OCI-LY1 (cell line): Measurements from ENCODE around the gene TECPR2.

Source experiments
- H2AFZ ChIP-seq: fragments of 200-600 bp; sonication (generic), shearing (Covaris generic); 2 replicates; pipeline ENCODE4 v1.6.0; 2014; ENCODE audit warnings: antibody characterized with exemption, mild to moderate bottlenecking, low read length
- H3F3A ChIP-seq: fragments of 200-600 bp; sonication (generic), shearing (Covaris generic); 2 replicates; pipeline ENCODE4 v1.6.0; 2014; ENCODE audit warnings: mild to moderate bottlenecking, antibody characterized with exemption, low read length, moderate library complexity; ENCODE audit not compliant: insufficient read depth
- H3K27ac ChIP-seq: fragments of 200-600 bp; sonication (generic); 2 replicates; pipeline ENCODE4 v1.5.1; 2014; ENCODE audit warnings: low read length, mixed run types, mild to moderate bottlenecking, low read depth; ENCODE audit not compliant: poor library complexity, severe bottlenecking
- H3K27me3 ChIP-seq: fragments of 200-600 bp; sonication (generic); 2 replicates; pipeline ENCODE4 v1.6.0; 2014; ENCODE audit warnings: antibody characterized with exemption, mild to moderate bottlenecking, low read length, moderate library complexity; ENCODE audit not compliant: insufficient read depth
- H3K36me3 ChIP-seq: fragments of 200-600 bp; sonication (generic); 2 replicates; pipeline ENCODE4 v1.6.1; 2014; ENCODE audit warnings: mild to moderate bottlenecking, antibody characterized with exemption, low read length, moderate library complexity, mixed read lengths; ENCODE audit not compliant: insufficient read depth
- H3K4me1 ChIP-seq: fragments of 200-600 bp; sonication (generic); 2 replicates; pipeline ENCODE4 v1.5.1; 2014; ENCODE audit warnings: mild to moderate bottlenecking, low read length, moderate library complexity; ENCODE audit not compliant: insufficient read depth, severe bottlenecking
- H3K4me2 ChIP-seq: fragments of 200-600 bp; sonication (generic), shearing (Covaris generic); 2 replicates; pipeline ENCODE4 v1.6.1; 2014; ENCODE audit warnings: low read length
- H3K4me3 ChIP-seq: fragments of 200-600 bp; sonication (generic); 2 replicates; pipeline ENCODE4 v1.5.1; 2014; ENCODE audit warnings: low read length, low read depth, mild to moderate bottlenecking, mixed read lengths; ENCODE audit not compliant: poor library complexity, severe bottlenecking
- H3K79me2 ChIP-seq: fragments of 200-600 bp; shearing (Covaris generic); 2 replicates; pipeline ENCODE4 v1.6.1; 2016; ENCODE audit warnings: mixed run types, low read length, mixed read lengths; ENCODE audit not compliant: insufficient read depth
- H3K9ac ChIP-seq: fragments of 200-600 bp; sonication (generic), shearing (Covaris generic); 2 replicates; pipeline ENCODE4 v1.6.1; 2014; ENCODE audit warnings: mild to moderate bottlenecking, low read length, mixed read lengths
- H3K9me2 ChIP-seq: fragments of 200-600 bp; sonication (generic), shearing (Covaris generic); 2 replicates; pipeline ENCODE4 v1.6.1; 2014; ENCODE audit warnings: low read depth, mild to moderate bottlenecking, low read length, mixed read lengths
- H3K9me3 ChIP-seq: fragments of 200-600 bp; shearing (Covaris generic); 2 replicates; pipeline ENCODE4 v1.6.1; 2014; ENCODE audit warnings: low read length, mixed read lengths
- H4K20me1 ChIP-seq: fragments of 200-600 bp; sonication (generic), shearing (Covaris generic); 2 replicates; pipeline ENCODE4 v1.6.0; 2016; ENCODE audit warnings: mild to moderate bottlenecking, low read length; ENCODE audit not compliant: insufficient read depth
- CTCF ChIP-seq: fragments of 200-600 bp; sonication (generic), shearing (Covaris generic); IDR thresholded peaks from 2 replicates; pipeline ENCODE4 v1.5.1; 2017; ENCODE audit warnings: mild to moderate bottlenecking, antibody characterized with exemption, low read length, moderate library complexity, mixed read lengths
- EZH2 ChIP-seq: fragments of 200-600 bp; sonication (generic), shearing (Covaris generic); IDR thresholded peaks from 2 replicates; pipeline ENCODE4 v1.8.0; 2017; ENCODE audit warnings: borderline replicate concordance, mixed run types, mild to moderate bottlenecking, antibody characterized with exemption, low read length, moderate library complexity, mixed read lengths

The TECPR2 gene

GRCh38 chr14:102330806-102331205 is 31.9 kb upstream of the TECPR2 start:
- H2AFZ ChIP-seq: no peak overlapping the region
- no peaks in the 10 kb centered on the region for H3K36me3 ChIP-seq
- H3K9ac ChIP-seq: no peak overlapping the region
- H3F3A ChIP-seq: no peaks in the 10 kb centered on the region
- H3K4me3 ChIP-seq: no peak overlapping the region
- H3K27ac ChIP-seq: no peak overlapping the region
- H3K4me1 ChIP-seq: no peaks in the 10 kb centered on the region
- H3K9me3 ChIP-seq: no peaks in the 10 kb centered on the region
- H3K27me3 ChIP-seq: no peaks in the 10 kb centered on the region
- H3K79me2 ChIP-seq: no peaks in the 10 kb centered on the region
- no peaks in the 10 kb centered on the region for H4K20me1 ChIP-seq
- no peaks in the 10 kb centered on the region for H3K9me2 ChIP-seq
- TF ChIP-seq CTCF: no peak
- TF ChIP-seq EZH2: no peak
- H3K4me2 ChIP-seq: no peak overlapping the region

GRCh38 chr14:102333390-102333789 is 29.4 kb upstream of the TECPR2 start:
- Histone ChIP-seq H3K9me3 (no peaks in the 10 kb centered on the region), H3K27me3 (no peaks in the 10 kb centered on the region), H3K9ac (no peak overlapping the region), H2AFZ (no peak overlapping the region), H3F3A (no peaks in the 10 kb centered on the region), H3K79me2 (no peaks in the 10 kb centered on the region), H3K9me2 (no peaks in the 10 kb centered on the region), H3K4me3 (no peak overlapping the region), H3K27ac (no peak overlapping the region), H3K36me3 (peaks cover 5% of the 10 kb centered on the region; the same call in 1 of the 2 replicates), H3K4me2 (no peak overlapping the region), H3K4me1 (no peaks in the 10 kb centered on the region), H4K20me1 (no peaks in the 10 kb centered on the region)
- TF ChIP-seq EZH2 (no peak), CTCF (no peak)

- H3K79me2 ChIP-seq: no peaks in the 10 kb centered on the region
- H3K4me2 ChIP-seq: no peak overlapping the region
Observed at GRCh38 chr14:102333795-102334705, 28.7 kb upstream of the TECPR2 start.

More at GRCh38 chr14:102333795-102334705, 28.7 kb upstream of the TECPR2 start:
- no peaks in the 10 kb centered on the region for H3K27me3 ChIP-seq
- H3K4me3 ChIP-seq: no peak overlapping the region
- no peaks in the 10 kb centered on the region for H3F3A ChIP-seq
- H3K9me2 ChIP-seq: no peaks in the 10 kb centered on the region
- H3K36me3 ChIP-seq: peaks cover 6% of the 10 kb centered on the region; the same call in 1 of the 2 replicates
- H2AFZ ChIP-seq: no peak overlapping the region
- no peaks in the 10 kb centered on the region for H3K9me3 ChIP-seq
- TF ChIP-seq CTCF (no peak), EZH2 (no peak)
- no peaks in the 10 kb centered on the region for H4K20me1 ChIP-seq
- no peaks in the 10 kb centered on the region for H3K4me1 ChIP-seq
- H3K9ac ChIP-seq: no peak overlapping the region
- H3K27ac ChIP-seq: no peak overlapping the region
